ENCODE data around the gene CAPN2.
A peak's percentile ranks its signal among the peaks of the same experiment; 100 is the strongest.

The CAPN2 gene

DNA sequence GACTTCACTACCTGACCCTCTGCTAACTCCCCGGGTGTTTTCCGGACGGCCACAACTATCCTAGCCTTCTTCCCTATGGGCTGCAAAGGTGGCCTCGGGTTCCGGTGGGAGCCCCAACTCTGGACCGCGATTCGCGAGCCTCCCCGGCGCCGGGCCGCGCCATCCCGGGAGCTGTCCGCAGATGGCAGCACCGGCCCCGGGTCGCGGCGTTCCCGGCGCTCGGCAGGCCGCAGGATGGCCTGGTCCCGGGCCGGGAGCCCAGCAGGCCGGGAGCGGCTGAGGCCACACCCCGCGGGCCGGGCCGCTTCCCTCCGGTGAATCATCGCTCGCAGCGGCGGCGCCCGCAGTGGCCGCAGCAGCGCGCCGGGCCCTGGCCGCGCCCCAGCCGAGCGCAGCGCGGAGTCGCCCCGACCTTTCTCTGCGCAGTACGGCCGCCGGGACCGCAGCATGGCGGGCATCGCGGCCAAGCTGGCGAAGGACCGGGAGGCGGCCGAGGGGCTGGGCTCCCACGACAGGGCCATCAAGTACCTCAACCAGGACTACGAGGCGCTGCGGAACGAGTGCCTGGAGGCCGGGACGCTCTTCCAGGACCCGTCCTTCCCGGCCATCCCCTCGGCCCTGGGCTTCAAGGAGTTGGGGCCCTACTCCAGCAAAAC is at the start of gene CAPN2:
CAPN2 (plus strand) TSS at position 346 of the 656 bp plus-strand sequence; CDS start at position 448, 102 bp downstream.
- peak; percentile 53 for DNase-seq

DNA sequence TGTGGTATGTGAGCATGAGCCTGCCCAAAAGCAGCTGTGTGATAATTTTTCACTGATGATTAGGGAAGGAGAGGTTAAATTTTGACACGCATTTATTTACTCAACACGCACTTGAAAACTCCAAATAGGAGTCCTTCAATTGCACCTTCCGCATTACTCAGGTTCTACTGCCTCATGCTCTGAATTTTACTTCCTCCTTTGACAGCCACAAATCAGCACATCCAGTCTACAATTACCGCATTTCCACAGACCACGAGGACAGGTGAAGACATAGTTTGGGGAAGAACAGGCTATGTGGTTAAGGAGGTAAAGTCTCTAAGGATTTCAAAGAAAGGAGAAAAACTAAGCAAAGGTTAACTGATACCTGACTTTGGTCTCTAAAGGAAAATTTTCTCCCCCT is 49.4 kb upstream of the CAPN2 start:
- DNase-seq = no peak

DNA sequence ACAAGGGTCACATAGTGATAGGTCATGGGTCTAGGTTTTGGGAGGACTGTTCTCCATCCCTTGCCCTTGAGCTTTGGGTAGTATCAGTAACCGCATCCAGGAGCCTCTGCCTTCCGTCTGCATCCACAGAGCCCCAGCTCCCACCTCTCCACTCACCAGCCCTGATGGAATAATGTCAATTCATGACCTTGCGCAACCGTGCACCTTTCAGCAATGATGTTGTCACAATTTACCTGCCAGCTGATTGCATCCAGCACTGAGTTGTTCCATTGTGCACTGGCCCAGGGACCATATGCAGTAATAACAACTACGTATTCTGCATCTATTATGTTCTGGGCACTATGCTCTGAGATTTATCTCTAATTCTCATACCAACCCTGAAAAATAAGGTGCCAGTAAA is 48.2 kb upstream of the CAPN2 start:
- no peak for DNase-seq

DNA sequence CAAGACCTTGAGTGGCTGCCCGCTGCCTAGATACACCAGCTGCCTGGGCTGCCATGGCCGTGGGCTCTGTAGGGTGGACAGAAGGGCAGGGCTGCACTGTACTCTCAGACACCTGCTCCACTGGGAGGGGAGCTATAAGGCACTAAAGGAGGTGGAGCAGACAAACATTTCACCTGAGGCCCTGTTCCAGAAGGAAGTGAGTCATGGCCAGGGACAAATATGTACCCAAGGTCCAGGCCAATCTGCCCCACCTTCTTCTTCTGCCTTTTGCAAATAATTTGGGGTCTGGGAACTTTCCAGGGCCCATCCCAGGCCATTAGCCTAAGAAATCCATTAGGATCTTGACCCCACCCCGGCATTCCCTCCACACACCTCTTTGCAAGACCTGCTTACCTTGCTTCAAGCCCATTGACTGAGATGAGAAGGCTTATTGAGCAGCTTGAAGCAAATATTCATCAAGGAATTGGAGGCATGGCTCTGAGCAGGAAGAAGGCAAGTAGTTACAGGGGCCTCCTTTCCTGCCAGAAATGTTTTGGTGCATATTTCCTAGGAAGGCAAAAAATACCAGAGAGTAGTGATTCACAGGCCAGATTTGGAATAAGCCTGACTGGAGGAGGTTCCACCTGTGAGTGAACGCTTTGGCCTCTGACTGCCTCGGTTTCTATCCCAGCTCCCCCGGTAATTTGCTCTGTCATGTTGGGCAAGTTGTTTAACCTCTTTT is 46.6 kb upstream of the CAPN2 start, which contains the start of gene CAPN8:
CAPN8 (minus strand) TSS at position 110 of the 721 bp plus-strand sequence; CDS start at position 55, 55 bp downstream.
- no peak for DNase-seq

DNA sequence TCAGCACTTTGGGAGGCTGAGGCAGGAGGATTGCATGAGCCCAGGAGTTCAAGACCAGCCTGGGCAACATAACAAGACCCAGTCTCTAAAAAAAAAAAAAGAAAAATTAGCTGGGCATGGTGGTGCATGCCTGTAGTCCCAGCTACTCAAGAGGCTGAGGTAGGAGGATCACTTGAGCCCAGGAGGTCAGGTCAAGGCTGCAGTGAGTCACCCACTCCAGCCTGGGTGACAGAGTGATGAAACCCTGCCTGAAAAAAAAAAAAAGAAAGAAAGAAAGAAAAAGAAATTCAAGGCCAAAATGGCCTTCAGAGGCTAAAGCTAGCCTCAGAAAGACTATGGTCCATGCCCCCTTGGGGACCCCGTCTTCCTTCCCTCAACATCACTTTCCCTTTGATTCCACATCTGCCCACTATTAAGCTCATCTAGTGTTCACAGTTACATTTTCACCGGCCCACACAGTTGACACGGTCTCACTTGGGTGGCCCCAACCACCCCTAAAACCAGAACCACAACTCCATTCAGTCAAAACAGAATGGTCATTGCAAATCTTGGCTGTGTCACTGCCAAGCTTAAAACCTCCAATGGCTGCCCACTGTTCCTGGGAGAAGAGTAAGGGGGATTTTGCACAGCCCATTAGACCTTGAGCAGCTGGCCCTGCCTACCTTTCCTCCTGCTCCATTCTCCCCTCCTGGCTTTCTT is 44.7 kb upstream of the CAPN2 start:
- DNase-seq = no peak

DNA sequence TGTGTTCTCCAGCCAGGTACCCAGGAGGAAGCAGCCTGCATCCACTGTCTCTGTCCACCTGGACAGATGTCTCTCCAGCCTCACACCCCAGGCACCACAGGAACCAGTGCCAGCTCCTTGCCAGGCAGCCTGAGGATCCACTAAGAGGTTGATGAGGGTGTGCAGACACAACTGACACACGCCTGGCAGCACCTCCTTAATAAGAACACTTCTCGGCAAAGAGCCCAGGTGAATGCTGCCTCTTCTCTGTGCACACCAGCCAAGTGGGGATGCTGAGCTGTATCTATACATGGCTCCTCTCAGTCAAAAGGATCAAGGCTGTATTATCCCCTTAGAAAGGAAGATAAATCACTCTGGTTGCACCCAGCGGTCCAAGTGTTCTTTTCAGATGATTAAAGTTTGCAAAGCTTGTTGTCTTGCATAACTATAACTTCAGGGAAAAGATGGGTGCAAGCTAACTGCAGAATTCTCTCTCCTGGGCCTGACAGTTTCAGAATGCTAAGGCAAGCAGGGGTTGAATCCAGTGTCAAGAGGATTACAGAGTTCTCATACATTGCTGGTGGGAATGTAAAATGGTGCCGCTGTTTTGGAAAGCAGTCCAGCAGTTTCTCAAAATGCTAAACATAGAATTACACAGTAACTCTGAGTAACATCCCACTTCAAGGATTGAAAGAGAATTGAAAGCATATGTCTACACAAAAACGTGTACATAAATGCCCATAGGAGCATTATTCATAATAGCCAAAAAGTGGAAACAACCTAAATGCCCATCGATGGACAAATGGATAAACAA is 43.1 kb upstream of the CAPN2 start:
- no peak for DNase-seq

DNA sequence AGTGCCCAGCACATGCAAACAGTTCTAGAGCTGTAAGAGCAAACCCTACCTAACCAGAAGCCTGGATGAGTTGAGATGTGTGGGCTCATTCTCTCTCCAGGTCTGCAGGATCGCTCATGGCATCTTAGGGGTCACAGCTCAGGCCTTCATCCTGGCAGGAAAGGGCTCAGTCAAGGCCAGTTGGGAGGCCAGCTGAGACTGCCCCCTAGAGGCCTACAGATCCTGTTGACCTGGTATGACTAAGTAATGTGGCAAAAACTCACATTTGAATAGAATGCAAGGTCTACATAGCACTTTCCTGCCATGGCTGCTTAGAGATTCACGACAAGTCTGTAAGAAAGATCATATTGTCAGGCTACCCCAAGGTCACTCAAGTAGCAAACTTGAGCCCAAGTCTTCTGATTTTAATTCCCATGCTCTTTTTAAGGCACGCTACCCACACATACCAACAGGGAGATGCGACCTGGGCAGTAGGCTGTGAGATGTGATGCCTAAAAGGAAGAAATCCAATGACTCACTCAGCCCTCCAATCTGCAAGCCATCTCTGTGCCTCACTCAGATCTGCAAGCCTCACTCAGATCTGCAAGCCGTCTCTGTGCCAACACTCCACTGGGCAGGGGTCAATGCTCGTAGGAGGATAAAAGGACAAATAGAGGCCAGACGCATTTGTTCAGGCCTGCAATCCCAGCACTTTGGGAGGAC is 41.7 kb upstream of the CAPN2 start:
- peak; percentile 63 for DNase-seq

DNA sequence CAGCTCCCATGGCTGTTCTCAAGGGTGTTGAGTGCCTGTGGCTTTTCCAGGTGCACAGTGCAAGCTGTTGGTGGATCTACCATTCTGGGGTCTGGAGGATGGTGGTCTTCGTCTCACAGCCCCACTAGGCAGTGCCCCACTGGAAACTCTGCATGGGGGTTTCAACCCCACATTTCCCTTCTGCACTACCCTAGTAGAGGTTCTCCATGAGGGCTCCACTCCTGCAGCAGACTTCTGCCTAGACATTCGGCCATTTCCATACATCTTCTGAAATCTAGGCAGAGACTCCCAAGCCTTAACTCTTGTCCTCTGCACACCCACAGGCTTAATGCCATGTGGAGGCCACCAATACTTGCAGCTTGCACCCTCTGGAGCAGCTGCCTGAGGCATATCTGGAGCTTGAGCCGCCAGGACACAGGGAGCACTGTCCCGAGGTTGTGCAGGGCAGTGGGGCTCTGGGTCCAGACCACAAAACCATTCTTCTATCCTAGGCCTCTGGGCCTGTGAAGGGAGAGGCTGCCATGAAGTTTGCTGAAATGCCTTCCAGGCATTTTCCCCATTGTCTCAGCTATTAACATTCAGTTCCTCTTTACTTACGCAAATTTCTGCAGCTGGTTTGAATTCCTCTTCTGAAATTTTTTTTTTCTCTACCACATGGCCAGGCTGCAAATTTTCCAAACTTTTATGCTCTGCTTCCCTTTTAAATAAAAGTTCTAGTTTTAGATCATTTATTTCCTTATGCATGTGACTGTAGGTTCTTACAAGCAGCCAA is 38.0 kb upstream of the CAPN2 start:
- DNase-seq = no peak

DNA sequence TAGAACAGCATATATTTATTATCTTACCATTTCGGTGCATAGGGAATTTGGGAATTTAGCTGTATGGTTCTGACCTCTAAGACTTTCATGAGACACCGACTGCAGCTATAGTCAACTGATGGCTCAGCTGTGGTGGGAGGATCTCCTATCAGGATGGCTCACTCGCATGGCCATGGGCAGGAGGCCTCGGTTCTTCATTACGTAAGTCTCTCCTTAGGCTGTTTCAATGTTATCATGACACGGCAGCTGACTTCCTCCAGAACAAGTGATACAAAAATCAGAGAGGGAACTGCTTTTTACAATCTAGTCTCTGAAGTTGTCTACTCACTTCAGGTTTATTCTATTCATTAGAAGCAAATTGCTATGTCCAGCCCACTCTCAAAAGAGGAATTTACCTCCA is 33.5 kb upstream of the CAPN2 start:
- no peak for DNase-seq

DNA sequence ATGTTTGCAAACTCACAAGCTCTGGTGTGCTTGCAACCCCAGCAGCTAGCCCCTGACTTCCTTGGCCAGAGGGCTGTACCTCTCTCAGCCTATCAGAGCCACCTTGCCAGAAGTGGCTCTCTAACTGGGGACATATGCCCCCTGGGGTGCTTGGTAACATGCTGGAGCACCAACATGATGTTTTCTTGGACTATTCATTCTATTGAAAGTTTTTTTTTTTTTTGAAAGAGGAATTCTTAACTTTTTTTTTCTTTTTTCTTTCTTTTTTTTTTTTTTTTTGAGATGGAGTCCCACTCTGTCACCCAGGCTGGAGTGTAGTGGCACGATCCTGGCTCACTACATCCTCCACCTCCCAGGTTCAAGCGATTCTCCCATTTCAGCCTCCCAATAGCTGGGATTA is 32.2 kb upstream of the CAPN2 start:
- DNase-seq = no peak

DNA sequence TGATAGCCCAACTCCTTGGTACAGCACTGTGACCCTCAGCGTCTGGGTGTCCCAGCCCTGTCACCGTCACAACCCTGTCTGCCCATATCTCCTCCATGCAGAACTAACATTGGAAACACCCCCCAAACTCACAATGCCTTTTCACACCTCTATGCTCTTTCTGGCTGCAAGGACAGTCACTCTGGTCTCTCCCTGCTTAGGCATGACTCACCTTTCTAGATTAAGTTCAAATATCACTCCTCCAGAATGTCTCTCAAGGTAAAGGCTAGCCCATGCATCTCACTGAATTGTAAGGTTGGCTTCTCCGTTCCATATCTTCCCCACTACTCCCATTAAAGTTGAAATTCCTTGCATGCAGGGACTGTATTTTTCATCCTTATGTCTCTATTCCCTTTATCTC is 29.8 kb upstream of the CAPN2 start:
- peak; percentile 12 for DNase-seq

DNA sequence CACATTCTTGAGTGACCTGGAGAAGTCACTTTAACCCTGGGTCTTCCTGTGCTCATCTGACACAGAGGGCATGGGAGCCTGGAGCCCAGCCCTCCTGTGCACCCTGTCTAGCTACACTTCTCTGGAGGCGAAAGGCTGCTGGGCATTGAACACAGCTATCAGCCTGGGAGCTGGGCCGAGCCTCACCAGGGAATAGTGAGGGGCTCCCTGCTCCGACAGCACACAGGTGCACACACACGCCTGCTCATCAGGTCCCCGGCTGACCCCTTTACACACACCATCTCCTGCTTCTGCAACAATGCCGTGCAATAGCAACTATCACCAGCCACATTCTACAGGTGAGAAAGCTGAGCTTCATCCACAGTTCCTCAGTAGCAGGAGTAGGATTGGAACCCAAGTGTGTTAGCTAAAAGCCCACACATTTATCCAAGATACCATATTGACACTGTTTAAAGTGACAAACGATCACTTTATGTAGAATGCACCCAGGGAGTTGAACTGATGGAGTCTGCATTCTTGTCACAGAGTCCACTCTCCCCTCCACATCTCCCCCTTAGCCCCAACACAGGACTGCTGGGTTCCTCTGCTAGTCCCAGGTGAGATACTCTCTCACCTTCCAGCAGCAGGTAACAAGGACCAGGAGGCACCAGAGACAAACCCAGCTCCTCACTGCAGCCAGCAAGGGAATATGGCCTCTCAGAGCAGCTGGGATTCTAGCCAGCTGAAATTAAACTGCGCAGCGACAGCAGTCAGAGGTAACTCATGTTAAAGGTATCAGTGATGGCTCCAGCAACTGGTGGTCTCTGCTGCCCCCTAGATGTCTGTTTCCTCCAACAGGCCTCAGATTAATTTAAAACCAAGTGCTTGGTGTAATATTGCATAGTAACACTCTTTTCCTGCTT is 28.5 kb upstream of the CAPN2 start:
- DNase-seq = peak; percentile 71

DNA sequence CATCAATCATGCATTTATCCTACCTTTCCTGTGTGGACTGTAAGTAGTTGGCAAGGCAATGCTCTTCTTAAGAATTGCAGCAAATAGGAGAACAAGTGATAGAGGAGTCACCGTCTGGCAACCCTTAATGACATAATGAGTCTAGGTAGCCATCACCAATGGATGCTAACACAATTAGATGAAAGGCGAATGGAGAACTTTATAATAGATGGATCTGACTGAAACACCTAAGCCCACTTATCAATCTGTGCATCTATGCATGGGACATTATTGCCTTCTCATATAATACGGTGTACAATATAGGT is 27.9 kb upstream of the CAPN2 start:
- no peak for DNase-seq

DNA sequence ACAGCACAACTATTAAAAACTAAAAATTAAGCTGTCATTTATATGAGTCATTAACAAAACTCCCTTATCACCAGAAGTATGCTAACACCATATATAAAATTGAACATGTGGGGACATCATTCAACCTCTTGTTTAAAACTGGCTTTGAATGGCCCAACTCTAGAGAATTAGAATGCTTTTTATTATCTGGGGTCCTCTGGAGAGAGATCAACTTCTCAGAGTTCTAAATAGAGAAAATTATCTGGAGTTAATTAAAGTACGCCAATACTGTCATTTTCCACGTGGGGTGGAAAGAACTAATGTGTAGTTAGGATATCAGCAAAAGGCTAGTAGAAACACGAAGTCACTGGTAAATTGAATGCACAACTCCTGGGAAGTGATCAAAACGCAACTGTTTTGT is 21.2 kb upstream of the CAPN2 start:
- no peak for DNase-seq

DNA sequence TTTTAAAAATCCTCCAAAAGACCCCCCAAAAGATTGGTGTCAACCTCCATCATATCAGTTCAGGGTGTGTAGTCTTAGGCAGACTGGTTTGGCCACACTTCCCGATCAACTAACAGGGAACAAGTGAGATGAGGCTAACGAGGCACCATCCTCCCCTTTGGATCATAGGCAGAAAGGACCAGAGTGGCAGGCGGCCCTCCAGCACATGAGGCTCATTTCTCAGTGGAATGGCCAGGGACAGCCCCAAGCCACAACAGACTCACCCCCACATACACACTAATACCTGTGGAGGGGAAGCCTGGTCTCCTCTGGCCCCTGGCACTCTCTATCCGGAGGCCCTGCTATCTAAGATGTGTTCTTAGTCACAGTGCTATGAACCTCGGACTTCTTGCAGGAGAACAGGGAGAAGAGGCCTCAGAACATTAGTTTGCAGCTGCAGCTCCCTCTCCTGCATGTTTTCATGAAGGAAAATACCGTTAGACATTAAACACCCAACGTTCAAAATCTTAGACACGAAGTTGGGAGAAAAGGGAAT is 17.3 kb upstream of the CAPN2 start:
- no peak for DNase-seq

DNA sequence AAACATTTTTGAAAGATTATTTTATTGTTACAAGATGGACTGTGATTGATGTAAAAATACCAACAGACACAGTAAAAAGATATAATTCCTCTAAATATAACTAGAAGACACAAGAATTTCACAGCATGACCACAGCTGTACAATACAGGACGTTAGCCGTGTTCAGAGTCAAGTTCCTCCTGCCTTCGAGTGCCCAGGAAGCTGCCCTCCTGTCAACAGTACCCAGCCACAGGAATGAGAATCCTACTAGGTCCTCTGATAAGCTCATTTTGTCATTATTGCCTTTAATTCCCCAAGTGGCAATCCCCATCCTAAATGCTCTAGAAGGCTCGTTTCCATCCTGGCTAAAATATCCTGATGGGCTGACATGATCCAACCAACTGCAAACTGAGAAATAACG is 16.4 kb upstream of the CAPN2 start:
- DNase-seq = no peak

DNA sequence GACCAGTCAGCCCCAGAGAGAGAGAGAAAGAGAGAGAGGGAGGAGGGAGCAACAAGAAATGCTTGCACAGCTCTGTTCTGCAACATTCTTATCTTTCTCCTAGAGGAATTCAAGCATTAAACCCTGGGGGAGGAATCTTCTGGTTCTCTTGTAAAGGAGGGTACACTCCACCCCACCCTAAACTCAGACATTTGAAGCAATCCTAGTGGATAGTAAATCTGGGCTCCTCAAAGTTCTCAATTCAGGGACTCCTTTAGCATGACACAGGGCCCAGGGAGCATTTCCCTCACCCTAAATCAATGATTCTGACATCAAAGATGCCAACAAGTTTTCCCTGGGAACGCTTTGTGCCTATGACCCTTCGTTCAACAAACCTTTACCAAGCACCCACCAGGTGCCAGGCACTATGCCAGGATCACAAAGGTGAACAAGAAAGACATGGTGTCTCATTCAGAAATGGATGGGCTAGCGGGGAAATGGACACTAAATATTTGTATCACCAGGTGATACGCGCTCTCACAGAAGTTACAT is 11.9 kb upstream of the CAPN2 start:
- DNase-seq = peak; percentile 50

DNA sequence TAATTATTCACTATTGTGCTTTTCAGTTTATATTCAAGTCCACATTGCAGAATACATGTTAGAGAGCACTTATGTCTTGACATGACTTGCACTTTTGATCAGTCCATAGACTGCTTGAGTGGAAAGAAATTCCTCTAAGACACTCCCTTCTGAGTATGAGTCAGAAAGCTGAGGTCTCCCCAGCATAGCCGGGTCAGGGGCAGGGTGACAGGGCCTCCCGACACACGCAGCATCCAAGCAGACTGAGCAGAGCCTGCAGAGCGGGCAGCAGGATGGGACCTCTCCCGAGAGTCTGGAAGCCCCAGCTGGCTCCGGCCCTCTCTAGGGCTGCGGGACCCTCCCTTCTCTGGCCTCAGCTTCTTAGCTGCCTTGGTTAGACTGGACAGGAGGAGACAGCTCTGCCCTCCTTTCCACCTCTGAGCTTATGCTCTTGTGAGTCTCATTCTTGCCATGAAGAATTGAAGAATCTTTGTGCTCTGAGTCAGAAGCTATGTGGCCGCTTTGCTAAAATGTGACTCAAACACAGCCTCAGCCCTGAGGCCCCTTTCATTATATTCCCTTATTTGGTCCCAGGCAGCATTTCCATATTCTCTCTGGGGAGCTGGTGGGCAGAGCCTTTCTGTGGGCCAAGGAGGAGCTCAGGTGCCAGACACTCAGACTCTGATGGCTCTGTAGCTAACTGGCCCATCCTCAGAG is 11.2 kb upstream of the CAPN2 start:
- peak; percentile 97 for DNase-seq

All from kidney glomerular epithelial cell (primary cell).